NAMALWA (cell line): ENCODE results near the gene PRDM2.
"Not testable (repeated sequence)": the region's sequence is repeated elsewhere in the genome, so short reads cannot be mapped to it uniquely, and the experiment has no call there.

ENCODE experiments used
- DNase-seq: peaks from one replicate; pipeline ENCODE4 v3.0.0-alpha.2; 2015; ENCODE audit warnings: low spot score

Gene PRDM2

GRCh38 chr1:13699936-13700520, at the start of gene PRDM2:
PRDM2 (plus strand) TSS chr1:13700188; CDS start chr1:13715606, 15,418 bp downstream.
- peak; percentile 70 for DNase-seq

GRCh38 chr1:13651279-13651678, 48.7 kb upstream of the PRDM2 start:
- no peak for DNase-seq

GRCh38 chr1:13652238-13652637, 47.8 kb upstream of the PRDM2 start:
- no peak for DNase-seq

- no peak for DNase-seq
Observed at GRCh38 chr1:13661539-13661938, 38.4 kb upstream of the PRDM2 start.

GRCh38 chr1:13662493-13662892, 37.5 kb upstream of the PRDM2 start:
- no peak for DNase-seq

GRCh38 chr1:13663969-13664368, 36.0 kb upstream of the PRDM2 start:
- no peak for DNase-seq

GRCh38 chr1:13664451-13664850, 35.5 kb upstream of the PRDM2 start:
- peak; percentile 52 for DNase-seq

GRCh38 chr1:13666317-13666716, 33.7 kb upstream of the PRDM2 start:
- DNase-seq = peak; percentile 86

- peak; percentile 97 for DNase-seq
Observed at GRCh38 chr1:13667691-13668090, 32.3 kb upstream of the PRDM2 start.

GRCh38 chr1:13674377-13674776, 25.6 kb upstream of the PRDM2 start:
- DNase-seq = no peak

GRCh38 chr1:13675151-13675651, 24.8 kb upstream of the PRDM2 start:
- DNase-seq = no peak

GRCh38 chr1:13677896-13678295, 22.1 kb upstream of the PRDM2 start:
- no peak for DNase-seq

GRCh38 chr1:13679651-13680050, 20.3 kb upstream of the PRDM2 start:
- no peak for DNase-seq

- DNase-seq = peak; percentile 65
Observed at GRCh38 chr1:13680609-13681008, 19.4 kb upstream of the PRDM2 start.

GRCh38 chr1:13681921-13682320, 18.1 kb upstream of the PRDM2 start:
- DNase-seq = no peak

- DNase-seq = no peak
Observed at GRCh38 chr1:13682444-13682843, 17.5 kb upstream of the PRDM2 start.

GRCh38 chr1:13683206-13683605, 16.8 kb upstream of the PRDM2 start:
- DNase-seq = no peak

- DNase-seq = no peak
Observed at GRCh38 chr1:13687151-13687715, 12.8 kb upstream of the PRDM2 start.

- DNase-seq = not testable (repeated sequence)
Observed at GRCh38 chr1:13693094-13693493, 6.9 kb upstream of the PRDM2 start.

GRCh38 chr1:13694886-13695684, 4.9 kb upstream of the PRDM2 start:
- no peak for DNase-seq

- no peak for DNase-seq
Observed at GRCh38 chr1:13697738-13698137, 2.2 kb upstream of the PRDM2 start.

- DNase-seq = peak; percentile 43
Observed at GRCh38 chr1:13699510-13699909, 478 bp upstream of the PRDM2 start.
